ENCODE measurements around the gene KLC1.
"Not testable (repeated sequence)": the region's sequence is repeated elsewhere in the genome, so short reads cannot be mapped to it uniquely, and the experiment has no call there.

- not testable (repeated sequence) for TF ChIP-seq REST (IDR thresholded peaks at IDR 0.05); CTCF (IDR thresholded peaks at IDR 0.05; ENCODE audit: low read depth, low read length, missing input control); TAF1 (conservative IDR thresholded peaks at IDR 0.05); RXRA (IDR thresholded peaks at IDR 0.05); EGR1 (IDR thresholded peaks at IDR 0.05; ENCODE audit: low read depth in 2 of 2); MAX (IDR thresholded peaks at IDR 0.05); RAD21 (IDR thresholded peaks at IDR 0.05); GABPA (IDR thresholded peaks at IDR 0.05 in 1 of 2, conservative IDR thresholded peaks at IDR 0.05 in 1 of 2); YY1 (IDR thresholded peaks at IDR 0.05); ATF3 (IDR thresholded peaks at IDR 0.05); FOXA2 (IDR thresholded peaks at IDR 0.05); SP1 (IDR thresholded peaks at IDR 0.05)
- TF ChIP-seq, protein P1, sequence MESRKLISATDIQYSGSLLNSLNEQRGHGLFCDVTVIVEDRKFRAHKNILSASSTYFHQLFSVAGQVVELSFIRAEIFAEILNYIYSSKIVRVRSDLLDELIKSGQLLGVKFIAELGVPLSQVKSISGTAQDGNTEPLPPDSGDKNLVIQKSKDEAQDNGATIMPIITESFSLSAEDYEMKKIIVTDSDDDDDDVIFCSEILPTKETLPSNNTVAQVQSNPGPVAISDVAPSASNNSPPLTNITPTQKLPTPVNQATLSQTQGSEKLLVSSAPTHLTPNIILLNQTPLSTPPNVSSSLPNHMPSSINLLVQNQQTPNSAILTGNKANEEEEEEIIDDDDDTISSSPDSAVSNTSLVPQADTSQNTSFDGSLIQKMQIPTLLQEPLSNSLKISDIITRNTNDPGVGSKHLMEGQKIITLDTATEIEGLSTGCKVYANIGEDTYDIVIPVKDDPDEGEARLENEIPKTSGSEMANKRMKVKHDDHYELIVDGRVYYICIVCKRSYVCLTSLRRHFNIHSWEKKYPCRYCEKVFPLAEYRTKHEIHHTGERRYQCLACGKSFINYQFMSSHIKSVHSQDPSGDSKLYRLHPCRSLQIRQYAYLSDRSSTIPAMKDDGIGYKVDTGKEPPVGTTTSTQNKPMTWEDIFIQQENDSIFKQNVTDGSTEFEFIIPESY (IDR thresholded peaks at IDR 0.05) = not testable (repeated sequence)
Measured at GRCh38 chr14:103653336-103653735, 24.3 kb downstream of the KLC1 start.

Measured in liver (tissue), 3 donors.